Vagina (tissue), 2 donors: ENCODE measurements around the gene ZNF423. TPM values are rescaled to one million over a fixed set of nuclear protein-coding genes. Genes with fewer than 3 reads are reported as not detected.

Source experiments
- DNase-seq, 2 donors: peaks; one replicate each; pipeline ENCODE4 v3.0.0-alpha.2; 2017; ENCODE audit errors: extremely low spot score in 2 of 2
- H3K27ac ChIP-seq: fragments of 200-600 bp; sonication (generic); one replicate; pipeline ENCODE4 v1.5.1; 2019
- H3K27me3 ChIP-seq: fragments of 200-600 bp; sonication (generic); one replicate; pipeline ENCODE4 v1.5.1; 2019
- H3K36me3 ChIP-seq, 2 donors: fragments of 200-600 bp; sonication (generic); one replicate each; pipeline ENCODE4 v1.5.1; 2017 to 2019
- H3K4me1 ChIP-seq: fragments of 200-600 bp; sonication (generic); one replicate; pipeline ENCODE4 v1.5.1; 2019
- H3K4me3 ChIP-seq, 2 donors: fragments of 200-600 bp; sonication (generic); 1 replicate in 1 of 2; 2 replicates in 1 of 2; pipeline ENCODE4 v1.5.1; 2016 to 2019
- H3K9me3 ChIP-seq: fragments of 200-600 bp; sonication (generic); one replicate; pipeline ENCODE4 v1.5.1; 2019
- CTCF ChIP-seq, 3 experiments: fragments of 450-650 bp in 2 of 3; fragments of 200-600 bp in 1 of 3; sonication (generic) in 1 of 3; IDR thresholded peaks; one replicate each; pipeline ENCODE4 v1.5.1; 2017 to 2019; ENCODE audit warnings: antibody characterized with exemption in 3 of 3, mild to moderate bottlenecking in 2 of 3, moderate library complexity in 2 of 3
- POLR2A ChIP-seq, 2 donors: fragments of 450-650 bp; IDR thresholded peaks; one replicate each; pipeline ENCODE4 v1.6.1; 2017; ENCODE audit warnings: antibody characterized with exemption in 2 of 2, mild to moderate bottlenecking in 2 of 2, moderate library complexity in 2 of 2
- POLR2AphosphoS5 ChIP-seq, 2 donors: sonication (generic); formaldehyde crosslinking; IDR thresholded peaks; one replicate each; pipeline ENCODE4 v1.9.0; 2017; ENCODE audit warnings: antibody characterized with exemption in 2 of 2, mild to moderate bottlenecking in 2 of 2, low read depth in 1 of 2; ENCODE audit not compliant: insufficient read depth in 1 of 2
- intact Hi-C: fragments of 100-400 bp; cut with DNase I; formaldehyde crosslinking; loops from one replicate; pipeline ENCODE4 v1.15.1; 2023
- total RNA-seq: library from RNA; depleted of rRNA; stranded (reverse); fragments of >200 nt; gene quantifications from one replicate; pipeline ENCODE4 v1.2.3, GENCODE V29; 2016

The ZNF423 gene
- total RNA-seq, 1 donor from 2014 or later: 10.3 TPM

- peaks cover 27% of the 10 kb centered on the region for H3K4me1 ChIP-seq
- no peak overlapping the region for H3K27ac ChIP-seq
- no peak for TF ChIP-seq CTCF (IDR thresholded peaks at IDR 0.05)
- no peak for TF ChIP-seq POLR2A (IDR thresholded peaks at IDR 0.05)
- no peak for TF ChIP-seq POLR2AphosphoS5 (IDR thresholded peaks at IDR 0.05; ENCODE audit: insufficient read depth in 1 of 2, low read depth in 1 of 2)
- no peaks in the 10 kb centered on the region for H3K36me3 ChIP-seq
- H3K27me3 ChIP-seq: no peaks in the 10 kb centered on the region
- H3K9me3 ChIP-seq: no peaks in the 10 kb centered on the region
- DNase-seq: no peak
- no peak overlapping the region for H3K4me3 ChIP-seq
- intact Hi-C loops: loop anchor here (10.0 kb wide), 2 partner anchors 117 to 227 kb away; no protein-coding TSS in a partner anchor
Observed at GRCh38 chr16:49852279-49852678, 3.6 kb downstream of the ZNF423 start.

- no peak for DNase-seq
- peaks cover 27% of the 10 kb centered on the region for H3K4me1 ChIP-seq
- TF ChIP-seq CTCF (IDR thresholded peaks at IDR 0.05) (no peak), POLR2AphosphoS5 (IDR thresholded peaks at IDR 0.05; ENCODE audit: insufficient read depth in 1 of 2, low read depth in 1 of 2) (no peak), POLR2A (IDR thresholded peaks at IDR 0.05) (no peak)
- H3K9me3 ChIP-seq: no peaks in the 10 kb centered on the region
- H3K36me3 ChIP-seq: no peaks in the 10 kb centered on the region
- intact Hi-C loops: loop anchor here (10.0 kb wide), 2 partner anchors 117 to 227 kb away; no protein-coding TSS in a partner anchor
- no peak overlapping the region for H3K27ac ChIP-seq
- no peaks in the 10 kb centered on the region for H3K27me3 ChIP-seq
- H3K4me3 ChIP-seq: no peak overlapping the region
Observed at GRCh38 chr16:49851468-49851787, 4.5 kb downstream of the ZNF423 start.

- intact Hi-C loops: loop anchor here (10.0 kb wide), 2 partner anchors 116 to 226 kb away; no protein-coding TSS in a partner anchor
- no peak for DNase-seq
- H3K4me3 ChIP-seq: no peak overlapping the region
Observed at GRCh38 chr16:49850558-49851467, 5.1 kb downstream of the ZNF423 start.

GRCh38 chr16:49849754-49850108 lies 6.2 kb downstream of the ZNF423 start:
- intact Hi-C loops: loop anchor here (10.0 kb wide), 2 partner anchors 115 to 225 kb away; no protein-coding TSS in a partner anchor
- H3K27me3 ChIP-seq: no peaks in the 10 kb centered on the region
- no peaks in the 10 kb centered on the region for H3K9me3 ChIP-seq
- H3K4me1 ChIP-seq: peaks cover 26% of the 10 kb centered on the region
- H3K4me3 ChIP-seq: no peak overlapping the region
- no peak overlapping the region for H3K27ac ChIP-seq
- no peak for DNase-seq
- TF ChIP-seq POLR2AphosphoS5 (IDR thresholded peaks at IDR 0.05; ENCODE audit: insufficient read depth in 1 of 2, low read depth in 1 of 2) (no peak), CTCF (IDR thresholded peaks at IDR 0.05) (no peak), POLR2A (IDR thresholded peaks at IDR 0.05) (no peak)
- no peaks in the 10 kb centered on the region for H3K36me3 ChIP-seq

More at GRCh38 chr16:49850558-49851467, 5.1 kb downstream of the ZNF423 start:
- Histone ChIP-seq H3K27me3 (no peaks in the 10 kb centered on the region), H3K4me1 (peaks cover 27% of the 10 kb centered on the region), H3K9me3 (no peaks in the 10 kb centered on the region), H3K27ac (no peak overlapping the region), H3K36me3 (no peaks in the 10 kb centered on the region)
- TF ChIP-seq POLR2A (IDR thresholded peaks at IDR 0.05): no peak

- H3K27ac ChIP-seq: no peak overlapping the region
- intact Hi-C loops: no loop called here
- TF ChIP-seq CTCF (IDR thresholded peaks at IDR 0.05) (no peak), POLR2A (IDR thresholded peaks at IDR 0.05) (no peak), POLR2AphosphoS5 (IDR thresholded peaks at IDR 0.05; ENCODE audit: insufficient read depth in 1 of 2, low read depth in 1 of 2) (no peak)
- no peak for DNase-seq
- H3K9me3 ChIP-seq: no peaks in the 10 kb centered on the region
- H3K27me3 ChIP-seq: no peaks in the 10 kb centered on the region
- no peak overlapping the region for H3K4me3 ChIP-seq
- H3K36me3 ChIP-seq: no peaks in the 10 kb centered on the region
- peaks cover 21% of the 10 kb centered on the region for H3K4me1 ChIP-seq
Observed at GRCh38 chr16:49849037-49849753, 6.7 kb downstream of the ZNF423 start.
